WERI-Rb-1 (cell line): ENCODE data around the gene FSTL4.
"Not testable (repeated sequence)": the region's sequence is repeated elsewhere in the genome, so short reads cannot be mapped to it uniquely, and the experiment has no call there.

Experiments used
- DNase-seq: peaks from one replicate; pipeline ENCODE4 v3.0.0-alpha.2; 2020
- H3K27ac ChIP-seq: fragments of 250-450 bp; sonication (Bioruptor Pico); 2 replicates; pipeline ENCODE4 v1.5.1; 2020; ENCODE audit warnings: mild to moderate bottlenecking, moderate library complexity
- H3K27me3 ChIP-seq: fragments of 250-450 bp; sonication (Bioruptor Pico); 2 replicates; pipeline ENCODE4 v1.5.1; 2021; ENCODE audit warnings: mild to moderate bottlenecking, low read depth, moderate library complexity; ENCODE audit not compliant: insufficient read depth, severe bottlenecking
- H3K36me3 ChIP-seq: fragments of 250-450 bp; sonication (Bioruptor Pico); 2 replicates; pipeline ENCODE4 v1.5.1; 2020; ENCODE audit warnings: mild to moderate bottlenecking, moderate library complexity
- H3K4me3 ChIP-seq: 2 replicates; pipeline ENCODE4 v1.5.1; 2011; ENCODE audit warnings: low read depth, mild to moderate bottlenecking, control low read depth, low read length
- H3K9me3 ChIP-seq: fragments of 250-450 bp; sonication (Bioruptor Pico); 2 replicates; pipeline ENCODE4 v1.5.1; 2021; ENCODE audit warnings: mild to moderate bottlenecking, moderate library complexity; ENCODE audit not compliant: severe bottlenecking
- CTCF ChIP-seq: IDR thresholded peaks from 2 replicates; pipeline ENCODE4 v1.5.1; 2011; ENCODE audit warnings: low read depth, mild to moderate bottlenecking, control low read depth, inconsistent platforms, low read length

FSTL4 gene

GRCh38 chr5:133222979-133223378 lies 389.4 kb downstream of the FSTL4 start:
- Histone ChIP-seq H3K4me3 (no peak overlapping the region), H3K36me3 (no peaks in the 10 kb centered on the region), H3K27me3 (no peaks in the 10 kb centered on the region), H3K9me3 (no peaks in the 10 kb centered on the region), H3K27ac (no peak overlapping the region)
- no peak for TF ChIP-seq CTCF
- no peak for DNase-seq

- Histone ChIP-seq H3K36me3 (no peaks in the 10 kb centered on the region), H3K27me3 (no peaks in the 10 kb centered on the region), H3K4me3 (no peak overlapping the region), H3K27ac (no peak overlapping the region), H3K9me3 (no peaks in the 10 kb centered on the region)
- TF ChIP-seq CTCF: no peak
- DNase-seq: no peak
These were observed 389.8 kb downstream of the FSTL4 start for GRCh38 chr5:133222521-133222920.

- Histone ChIP-seq H3K27me3 (no peaks in the 10 kb centered on the region), H3K9me3 (no peaks in the 10 kb centered on the region), H3K4me3 (no peak overlapping the region), H3K36me3 (no peaks in the 10 kb centered on the region), H3K27ac (no peak overlapping the region)
- DNase-seq: no peak
- no peak for TF ChIP-seq CTCF
These were observed 390.3 kb downstream of the FSTL4 start for GRCh38 chr5:133222040-133222439.

GRCh38 chr5:133220851-133221674 lies 391.3 kb downstream of the FSTL4 start:
- no peak overlapping the region for H3K4me3 ChIP-seq
- TF ChIP-seq CTCF: no peak
- H3K9me3 ChIP-seq: no peaks in the 10 kb centered on the region
- DNase-seq: no peak
- no peaks in the 10 kb centered on the region for H3K27me3 ChIP-seq
- no peaks in the 10 kb centered on the region for H3K36me3 ChIP-seq
- no peak overlapping the region for H3K27ac ChIP-seq

GRCh38 chr5:133219296-133219695 lies 393.0 kb downstream of the FSTL4 start:
- DNase-seq: no peak
- Histone ChIP-seq H3K27me3 (no peaks in the 10 kb centered on the region), H3K27ac (no peak overlapping the region), H3K36me3 (no peaks in the 10 kb centered on the region), H3K4me3 (no peak overlapping the region), H3K9me3 (peaks cover 5% of the 10 kb centered on the region)
- peak; percentile 26; the same call in 1 of the 2 replicates for TF ChIP-seq CTCF

GRCh38 chr5:133216138-133216537 lies 396.2 kb downstream of the FSTL4 start:
- not testable (repeated sequence) for H3K4me3 ChIP-seq, DNase-seq, H3K36me3 ChIP-seq, H3K27ac ChIP-seq, H3K27me3 ChIP-seq, H3K9me3 ChIP-seq
